SU-DHL-6 (cell line): Measurements from ENCODE around the gene CARD19.

ENCODE experiments used
- H2AFZ ChIP-seq: fragments of 200-600 bp; sonication (generic); 2 replicates; pipeline ENCODE4 v1.6.1; 2014; ENCODE audit warnings: low read depth, mild to moderate bottlenecking, moderate library complexity, mixed read lengths, antibody characterized with exemption, low read length; ENCODE audit not compliant: severe bottlenecking
- H3F3A ChIP-seq: fragments of 200-600 bp; shearing (Covaris generic); 2 replicates; pipeline ENCODE4 v1.6.0; 2016; ENCODE audit warnings: antibody characterized with exemption, mild to moderate bottlenecking; ENCODE audit not compliant: insufficient read depth
- H3K27ac ChIP-seq: fragments of 200-600 bp; sonication (generic); 2 replicates; pipeline ENCODE4 v1.5.1; 2016; ENCODE audit warnings: low read depth, mild to moderate bottlenecking, low read length, moderate library complexity, mixed read lengths
- H3K27me3 ChIP-seq: fragments of 200-600 bp; sonication (generic), shearing (Covaris generic); 2 replicates; pipeline ENCODE4 v1.6.0; 2014; ENCODE audit warnings: mild to moderate bottlenecking, low read length
- H3K36me3 ChIP-seq: fragments of 200-600 bp; sonication (generic); 2 replicates; pipeline ENCODE4 v1.6.1; 2014; ENCODE audit warnings: mild to moderate bottlenecking, low read length, mixed read lengths
- H3K4me2 ChIP-seq: fragments of 300-600, 200-600 bp; shearing (Covaris generic), sonication (generic); 2 replicates; pipeline ENCODE4 v1.6.0; 2014; ENCODE audit warnings: low read length, low read depth, mild to moderate bottlenecking; ENCODE audit not compliant: poor library complexity, severe bottlenecking
- H3K4me3 ChIP-seq: fragments of 200-600 bp; sonication (generic); 2 replicates; pipeline ENCODE4 v1.5.1; 2014; ENCODE audit warnings: antibody characterized with exemption, low read length, mild to moderate bottlenecking, mixed read lengths; ENCODE audit not compliant: insufficient read depth, poor library complexity, severe bottlenecking
- H3K79me2 ChIP-seq: fragments of 200-600 bp; sonication (generic); 2 replicates; pipeline ENCODE4 v1.6.1; 2014; ENCODE audit warnings: mild to moderate bottlenecking, low read length, moderate library complexity; ENCODE audit not compliant: insufficient read depth
- H3K9ac ChIP-seq: fragments of 200-600 bp; sonication (generic); 2 replicates; pipeline ENCODE4 v1.7.0; 2014; ENCODE audit warnings: mild to moderate bottlenecking, low read length
- H3K9me2 ChIP-seq: fragments of 200-600 bp; sonication (generic); replicated peaks from 2 replicates; pipeline ENCODE4 v1.6.1; 2014; ENCODE audit warnings: low read length; ENCODE audit not compliant: insufficient read depth
- H3K9me3 ChIP-seq: fragments of 200-600 bp; sonication (generic); 2 replicates; pipeline ENCODE4 v1.6.1; 2014; ENCODE audit warnings: low read length, mixed read lengths; ENCODE audit not compliant: insufficient read depth
- H4K20me1 ChIP-seq: fragments of 200-600 bp; sonication (generic); 2 replicates; pipeline ENCODE4 v1.6.1; 2014; ENCODE audit warnings: low read depth, mild to moderate bottlenecking, antibody characterized with exemption, low read length, moderate library complexity, mixed read lengths
- EZH2phosphoT487 ChIP-seq: fragments of 200-600 bp; sonication (generic), shearing (Covaris generic); conservative IDR thresholded peaks from 2 replicates; pipeline ENCODE4 v1.6.1; 2018; ENCODE audit warnings: mild to moderate bottlenecking, antibody characterized with exemption, low read length, moderate library complexity, mixed read lengths
- TF ChIP-seq, protein P1 (sequence below): fragments of 200-600 bp; sonication (generic); IDR thresholded peaks from one replicate; pipeline ENCODE4 v1.5.1; 2017; ENCODE audit warnings: antibody characterized with exemption, mild to moderate bottlenecking, low read length, moderate library complexity; ENCODE audit not compliant: insufficient read depth, poor library complexity, severe bottlenecking

The CARD19 gene

DNA sequence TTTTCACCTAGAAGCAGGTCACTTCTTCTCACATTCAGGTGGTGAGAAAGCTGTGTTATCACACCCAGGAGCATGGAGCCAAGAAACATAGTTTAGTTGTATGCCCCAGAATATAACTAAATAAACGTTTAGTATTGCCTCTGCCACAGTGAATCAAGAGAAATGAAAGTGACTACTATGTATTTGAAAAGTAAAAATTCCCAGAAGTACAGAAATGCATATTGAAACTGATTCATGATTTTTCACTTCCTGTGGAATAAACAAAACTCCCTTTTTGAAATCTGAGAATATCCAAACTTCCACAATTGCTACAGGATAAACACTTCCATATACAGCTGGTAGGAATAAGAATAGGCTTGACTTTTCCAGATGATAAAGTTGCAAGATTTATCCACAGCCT, 53.3 kb downstream of the CARD19 start:
- Histone ChIP-seq H3K4me2 (no peak overlapping the region), H3F3A (no peaks in the 10 kb centered on the region), H3K27me3 (no peaks in the 10 kb centered on the region), H3K9ac (no peak overlapping the region), H3K4me3 (no peak overlapping the region), H3K36me3 (no peaks in the 10 kb centered on the region), H3K9me3 (no peaks in the 10 kb centered on the region), H3K79me2 (no peaks in the 10 kb centered on the region), H4K20me1 (no peaks in the 10 kb centered on the region), H3K27ac (no peak overlapping the region), H3K9me2 (no peaks in the 10 kb centered on the region), H2AFZ (no peak overlapping the region)
- TF ChIP-seq, protein P1, sequence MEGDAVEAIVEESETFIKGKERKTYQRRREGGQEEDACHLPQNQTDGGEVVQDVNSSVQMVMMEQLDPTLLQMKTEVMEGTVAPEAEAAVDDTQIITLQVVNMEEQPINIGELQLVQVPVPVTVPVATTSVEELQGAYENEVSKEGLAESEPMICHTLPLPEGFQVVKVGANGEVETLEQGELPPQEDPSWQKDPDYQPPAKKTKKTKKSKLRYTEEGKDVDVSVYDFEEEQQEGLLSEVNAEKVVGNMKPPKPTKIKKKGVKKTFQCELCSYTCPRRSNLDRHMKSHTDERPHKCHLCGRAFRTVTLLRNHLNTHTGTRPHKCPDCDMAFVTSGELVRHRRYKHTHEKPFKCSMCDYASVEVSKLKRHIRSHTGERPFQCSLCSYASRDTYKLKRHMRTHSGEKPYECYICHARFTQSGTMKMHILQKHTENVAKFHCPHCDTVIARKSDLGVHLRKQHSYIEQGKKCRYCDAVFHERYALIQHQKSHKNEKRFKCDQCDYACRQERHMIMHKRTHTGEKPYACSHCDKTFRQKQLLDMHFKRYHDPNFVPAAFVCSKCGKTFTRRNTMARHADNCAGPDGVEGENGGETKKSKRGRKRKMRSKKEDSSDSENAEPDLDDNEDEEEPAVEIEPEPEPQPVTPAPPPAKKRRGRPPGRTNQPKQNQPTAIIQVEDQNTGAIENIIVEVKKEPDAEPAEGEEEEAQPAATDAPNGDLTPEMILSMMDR, result no peak
- no peak for TF ChIP-seq EZH2phosphoT487

DNA sequence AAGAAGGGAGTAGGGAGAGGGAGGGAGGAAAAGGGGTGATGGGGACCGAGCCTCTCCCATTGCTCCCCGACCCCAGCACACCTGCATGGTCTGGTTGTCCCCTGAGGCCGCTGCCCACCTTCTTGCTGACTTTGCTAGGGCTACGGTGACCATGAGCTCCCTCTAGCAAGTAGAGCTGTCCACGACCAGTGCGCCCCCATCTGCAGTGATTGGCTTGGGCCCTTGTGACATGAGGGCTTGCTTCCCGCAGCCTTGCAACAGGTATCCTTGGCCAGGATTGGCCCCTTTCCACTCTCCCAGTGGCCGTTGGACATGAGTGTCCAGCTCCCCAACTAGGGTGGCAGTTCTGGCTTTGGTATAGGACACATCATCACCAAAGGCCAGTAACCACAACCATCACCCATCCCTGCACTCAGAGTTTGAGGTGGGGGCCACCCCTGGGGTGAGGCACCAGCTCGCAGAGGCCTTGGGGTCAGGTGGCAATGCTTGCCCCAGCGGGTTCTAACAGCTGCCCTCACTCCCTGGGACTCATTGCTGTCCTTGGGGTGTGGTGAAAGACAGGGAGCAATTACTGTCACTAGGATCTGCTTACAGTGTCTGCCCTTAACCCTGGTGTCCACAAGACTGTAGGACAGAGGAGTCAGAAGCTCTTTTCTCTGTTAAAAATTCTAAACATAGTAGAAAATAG, 55.2 kb downstream of the CARD19 start:
- Histone ChIP-seq H3F3A (no peaks in the 10 kb centered on the region), H3K27me3 (no peaks in the 10 kb centered on the region), H3K4me3 (no peak overlapping the region), H4K20me1 (no peaks in the 10 kb centered on the region), H3K9me2 (no peaks in the 10 kb centered on the region), H3K9ac (no peak overlapping the region), H3K9me3 (no peaks in the 10 kb centered on the region), H2AFZ (no peak overlapping the region), H3K36me3 (no peaks in the 10 kb centered on the region), H3K27ac (no peak overlapping the region), H3K4me2 (no peak overlapping the region), H3K79me2 (no peaks in the 10 kb centered on the region)
- TF ChIP-seq, protein P1, result no peak
- no peak for TF ChIP-seq EZH2phosphoT487

DNA sequence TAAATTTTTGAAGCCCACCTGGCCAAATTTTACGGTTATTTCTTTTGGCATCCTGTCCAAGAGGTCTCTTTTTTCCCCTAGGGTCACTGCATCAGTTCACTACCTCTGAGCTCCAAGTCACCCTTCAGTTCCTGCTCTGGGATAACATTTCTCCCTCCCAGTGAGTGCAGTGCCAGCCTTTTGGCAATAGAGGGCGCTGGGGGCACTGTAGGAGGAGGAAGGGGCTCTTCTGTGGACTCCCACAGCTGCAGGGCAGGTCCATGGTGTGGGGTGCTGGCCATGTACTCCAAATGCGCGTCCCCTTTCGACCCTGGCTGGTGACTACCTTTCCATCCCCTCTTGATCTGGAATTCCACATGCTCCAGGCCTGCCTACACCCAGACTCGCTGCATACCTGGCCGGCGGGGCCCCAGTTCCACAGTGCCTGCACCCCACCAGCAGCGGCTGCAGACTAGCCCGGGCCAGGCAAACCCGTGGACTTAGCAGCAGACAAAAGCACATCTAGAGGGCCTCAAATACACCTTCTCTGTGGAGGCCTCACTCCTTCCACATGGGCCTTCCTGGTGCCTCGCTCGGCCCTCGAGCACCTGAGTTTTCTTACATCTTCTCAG, 58.4 kb downstream of the CARD19 start:
- no peak overlapping the region for H3K9ac ChIP-seq
- H4K20me1 ChIP-seq, result no peaks in the 10 kb centered on the region
- no peaks in the 10 kb centered on the region for H3K9me2 ChIP-seq
- H3K9me3 ChIP-seq, result no peaks in the 10 kb centered on the region
- H3F3A ChIP-seq, result no peaks in the 10 kb centered on the region
- H3K79me2 ChIP-seq, result no peaks in the 10 kb centered on the region
- no peaks in the 10 kb centered on the region for H3K36me3 ChIP-seq
- no peaks in the 10 kb centered on the region for H3K27me3 ChIP-seq
- TF ChIP-seq EZH2phosphoT487, result no peak
- TF ChIP-seq, protein P1, result peak; percentile 78
- H3K4me3 ChIP-seq, result no peak overlapping the region
- H3K27ac ChIP-seq, result no peak overlapping the region
- no peak overlapping the region for H2AFZ ChIP-seq
- no peak overlapping the region for H3K4me2 ChIP-seq
